GM12878 (cell line): ENCODE results near the gene FNIP1. TPM values are rescaled to one million over a fixed set of nuclear protein-coding genes. Genes with fewer than 3 reads are reported as not detected.

Experiments used
- ATAC-seq: fragments of 200-7000 bp; cut with Tn5 transposase; 3 replicates; pipeline ENCODE4 v1.9.1; 2020; ENCODE audit warnings: mild to moderate bottlenecking, moderate library complexity
- BruUV-seq: library from RNA; stranded (reverse); fragments of 400-500 nt; replicated peaks from 2 replicates; lab custom pipeline; 2021; lab: Mats Ljungman, UMichigan
- CTCF ChIA-PET: fragments of 300-600 bp; sonication (Branson Sonifier 250); formaldehyde crosslinking; extraction: SDS; loops from one replicate; lab custom pipeline; 2021; ENCODE audit warnings: inconsistent platforms; lab: Yijun Ruan, JAX
- POLR2A ChIA-PET: fragments of 350-600 bp; formaldehyde crosslinking; extraction: SDS; loops from one replicate; lab custom pipeline; 2021; ENCODE audit warnings: inconsistent platforms; lab: Charles Lee
- RAD21 ChIA-PET: fragments of 300-600 bp; sonication (Branson Sonifier 250); formaldehyde crosslinking; loops from one replicate; lab custom pipeline; 2023; ENCODE audit warnings: antibody characterized with exemption; ENCODE audit not compliant: unreplicated experiment; lab: Charles Lee
- SMC1A ChIA-PET: fragments of 300-600 bp; sonication (Branson Sonifier 250); formaldehyde crosslinking; loops from one replicate; lab custom pipeline; 2023; ENCODE audit not compliant: unreplicated experiment, uncharacterized antibody; lab: Charles Lee
- DNase-seq: peaks from one replicate; pipeline ENCODE4 v3.0.0-alpha.2; 2011; ENCODE audit warnings: low read depth, low spot score
- FAIRE-seq: peaks from 3 replicates; lab custom pipeline; 2011; peaks lifted over from hg19 to GRCh38; lab: Jason Lieb, UNC
- H2AFZ ChIP-seq: 2 replicates; pipeline ENCODE4 v1.6.0; 2011; ENCODE audit warnings: low read depth, low read length, control low read depth; ENCODE audit not compliant: control insufficient read depth
- H3K27ac ChIP-seq: 2 replicates; pipeline ENCODE4 v1.5.1; 2011; ENCODE audit warnings: control low read depth; ENCODE audit not compliant: control insufficient read depth, insufficient read depth
- H3K27me3 ChIP-seq, 2 experiments: replicated peaks in 1 of 2; 2 replicates each; pipeline versions ENCODE4 v1.6.0 to v1.6.1; 2011; ENCODE audit warnings: low read length in 1 of 2; ENCODE audit not compliant: control insufficient read depth in 2 of 2, insufficient read depth in 2 of 2
- H3K36me3 ChIP-seq, 2 experiments: 2 replicates each; pipeline ENCODE4 v1.5.1; 2011; ENCODE audit warnings: low read length in 1 of 2; ENCODE audit not compliant: control insufficient read depth in 2 of 2, insufficient read depth in 2 of 2
- H3K4me1 ChIP-seq: 2 replicates; pipeline ENCODE4 v1.6.1; 2011; ENCODE audit warnings: mild to moderate bottlenecking, low read length, moderate library complexity, mixed read lengths; ENCODE audit not compliant: control insufficient read depth, insufficient read depth
- H3K4me2 ChIP-seq: 2 replicates; pipeline ENCODE4 v1.6.0; 2011; ENCODE audit warnings: control low read depth; ENCODE audit not compliant: control insufficient read depth, insufficient read depth
- H3K4me3 ChIP-seq: fragments of 200-600 bp; sonication (generic); 2 replicates; pipeline ENCODE4 v1.5.1; 2016
- H3K79me2 ChIP-seq: 2 replicates; pipeline ENCODE4 v1.6.0; 2011; ENCODE audit warnings: low read length; ENCODE audit not compliant: control insufficient read depth, insufficient read depth
- H3K9ac ChIP-seq: 2 replicates; pipeline ENCODE4 v1.8.0; 2011; ENCODE audit warnings: low read length, control low read depth, mixed read lengths; ENCODE audit not compliant: control insufficient read depth, insufficient read depth
- H3K9me3 ChIP-seq: replicated peaks from 3 replicates; pipeline ENCODE4 v1.5.1; 2011; ENCODE audit warnings: mild to moderate bottlenecking, low read length; ENCODE audit not compliant: control insufficient read depth, insufficient read depth
- H4K20me1 ChIP-seq: 2 replicates; pipeline ENCODE4 v1.6.0; 2011; ENCODE audit not compliant: control insufficient read depth, insufficient read depth
- BCL11A ChIP-seq: IDR thresholded peaks from 2 replicates; pipeline ENCODE4 v1.6.1; 2011; ENCODE audit warnings: low read depth, low read length
- NFXL1 ChIP-seq: fragments of 450-650 bp; IDR thresholded peaks from 2 replicates; pipeline ENCODE4 v1.6.1; 2017; ENCODE audit warnings: antibody characterized with exemption, mild to moderate bottlenecking, borderline replicate concordance
- RB1 ChIP-seq: fragments of 450-650 bp; formaldehyde crosslinking; IDR thresholded peaks from 2 replicates; pipeline ENCODE4 v1.6.1; 2017; ENCODE audit warnings: mild to moderate bottlenecking, borderline replicate concordance
- SIN3A ChIP-seq: IDR thresholded peaks from 2 replicates; pipeline ENCODE4 v1.6.1; 2012; ENCODE audit warnings: low read depth, low read length, improper control_type of control experiment
- SREBF1 ChIP-seq: IDR thresholded peaks from 2 replicates; pipeline ENCODE4 v1.6.1; 2012; ENCODE audit warnings: mild to moderate bottlenecking, low read length
- TARDBP ChIP-seq: IDR thresholded peaks from 2 replicates; pipeline ENCODE4 v1.6.1; 2016; ENCODE audit warnings: borderline replicate concordance
- ZBED1 ChIP-seq: IDR thresholded peaks from 2 replicates; pipeline ENCODE4 v1.6.1; 2016; ENCODE audit warnings: borderline replicate concordance
- ZNF217 ChIP-seq: fragments of 450-650 bp; IDR thresholded peaks from 2 replicates; pipeline ENCODE4 v1.6.1; 2017; ENCODE audit warnings: antibody characterized with exemption, mild to moderate bottlenecking
- WGBS: methylation state at CpG from one replicate; pipeline ENCODE4 v1.1.6; 2016; ENCODE audit warnings: low lambda C conversion rate; ENCODE audit not compliant: insufficient replicate concordance, insufficient coverage; ENCODE audit errors: missing lambda C conversion rate; 5-methylcytosine and 5-hydroxymethylcytosine counted together
- in situ Hi-C: fragments of 300-500 bp; cut with MboI; formaldehyde crosslinking; loops from 9 replicates; pipeline ENCODE4 v1.14.3; 2018; ENCODE audit warnings: mixed read lengths
- intact Hi-C: fragments of 100-400 bp; cut with micrococcal nuclease; formaldehyde crosslinking; loops from one replicate; pipeline ENCODE4 v1.14.2; 2022; ENCODE audit not compliant: unreplicated experiment
- polyA plus RNA-seq, 11 experiments: library from polyadenylated mRNA; depleted of rRNA in 4 of 11; unstranded in 6 of 11; stranded (reverse) in 5 of 11; fragments of >200 nt; fragmentation: Nextera tagmentation in 4 of 11; fragmentation: Illumina TruSeq in 1 of 11; extraction: Ambion mirVana in 4 of 11; extraction: Trizol in 1 of 11; gene quantifications; 1 replicate in 1 of 11; 2 replicates in 10 of 11; pipeline versions ENCODE4 v1.2.1 to v1.2.3, GENCODE V29; 2011 to 2016; ENCODE audit warnings: inconsistent platforms in 2 of 11, missing spikeins in 2 of 11, low read depth in 1 of 11
- total RNA-seq, 4 experiments: library from RNA; depleted of rRNA in 3 of 4; stranded (reverse); fragments of >200 nt in 3 of 4; fragmentation: Illumina TruSeq in 1 of 4; extraction: Trizol in 1 of 4; gene quantifications; 2 replicates each; pipeline versions ENCODE4 v1.2.1 to v1.2.3, GENCODE V29; 2013 to 2021
- TF ChIP-seq, protein P1 (sequence below): IDR thresholded peaks from 2 replicates; pipeline ENCODE4 v1.6.1; 2012; ENCODE audit warnings: low read depth, low read length, improper control_type of control experiment
- TF ChIP-seq, protein P2 (sequence below): fragments of 450-650 bp; IDR thresholded peaks from 2 replicates; pipeline ENCODE4 v1.6.1; 2018; ENCODE audit warnings: mild to moderate bottlenecking, low read depth, moderate library complexity; ENCODE audit not compliant: partially characterized antibody
- TF ChIP-seq, protein P3 (sequence below): IDR thresholded peaks from 2 replicates; pipeline ENCODE4 v1.6.1; 2011; ENCODE audit warnings: mild to moderate bottlenecking, low read depth, low read length, moderate library complexity; ENCODE audit not compliant: insufficient replicate concordance
- TF ChIP-seq, protein P4 (sequence below): fragments of 450-650 bp; formaldehyde crosslinking; IDR thresholded peaks from 2 replicates; pipeline ENCODE4 v1.5.0; 2022; ENCODE audit warnings: mild to moderate bottlenecking, missing genetic modification characterization
- TF ChIP-seq, protein P5 (sequence below): fragments of 450-650 bp; IDR thresholded peaks from 2 replicates; pipeline ENCODE4 v1.6.1; 2018; ENCODE audit warnings: borderline replicate concordance, mild to moderate bottlenecking; ENCODE audit not compliant: partially characterized antibody

FNIP1 gene
- total and polyA plus RNA-seq, 10 of the 15 experiments (the other 5 are each of a cell fraction or from before 2014, with no cell fraction given), result 4.3 to 18.0 (median 14.0) TPM

DNA sequence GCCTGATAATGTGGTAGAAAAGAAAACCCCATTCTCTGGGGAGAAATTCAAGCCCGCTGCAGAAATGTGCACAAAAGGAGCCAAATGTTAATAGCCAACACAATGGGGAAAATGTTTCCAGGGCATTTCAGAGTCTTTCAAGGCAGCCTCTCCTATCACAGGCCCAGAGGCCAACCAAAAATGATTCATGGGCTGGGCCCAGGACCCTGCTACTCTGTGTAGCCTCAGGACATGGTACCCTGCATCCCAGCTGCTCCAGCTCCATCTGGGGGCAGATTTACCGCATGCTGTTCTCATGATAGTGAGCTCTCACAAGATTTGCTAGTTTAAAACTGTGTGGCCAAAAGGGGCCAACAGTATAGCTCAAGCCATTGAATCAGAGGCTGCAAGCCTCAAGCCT, 202.9 kb downstream of the FNIP1 start:
- no peaks in the 10 kb centered on the region for H3K27me3 ChIP-seq
- in situ Hi-C loops, result loop anchor here (5.0 kb wide), 1 partner anchor 413 kb away; no protein-coding TSS in a partner anchor
- no peak for ATAC-seq
- H3K9ac ChIP-seq, result no peak overlapping the region
- no peak for DNase-seq
- ChIA-PET SMC1A (interaction anchor here (0.7 to 1.6 kb wide), 4 partner anchors 10 to 54 kb away, joined by 3 read pairs; no protein-coding TSS in a partner anchor), CTCF (interaction anchor here (0.8 to 1.4 kb wide), 2 partner anchors 53 to 412 kb away, joined by 3 read pairs; no protein-coding TSS in a partner anchor), POLR2A (interaction anchor here (0.5 to 1.7 kb wide), 2 partner anchors 34 to 46 kb away, joined by 3 to 4 read pairs; no protein-coding TSS in a partner anchor), RAD21 (no interaction called here)
- H4K20me1 ChIP-seq, result no peaks in the 10 kb centered on the region
- H3K9me3 ChIP-seq, result peaks cover 6% of the 10 kb centered on the region
- no peak overlapping the region for H3K4me3 ChIP-seq
- intact Hi-C loops, result no loop called here
- H2AFZ ChIP-seq, result no peak overlapping the region
- H3K36me3 ChIP-seq, result peaks cover 0 to 4% of the 10 kb centered on the region in 2 experiments; a peak in 3 of 4 replicates
- H3K27ac ChIP-seq, result no peak overlapping the region
- 100% methylated on average over 2 of the region's 2 CpGs for WGBS
- H3K4me2 ChIP-seq, result no peak overlapping the region
- no peak for FAIRE-seq
- H3K79me2 ChIP-seq, result peaks cover 48% of the 10 kb centered on the region
- H3K4me1 ChIP-seq, result peaks cover 5% of the 10 kb centered on the region
- BruUV-seq, result no TSS peak
- TF ChIP-seq, protein P1, sequence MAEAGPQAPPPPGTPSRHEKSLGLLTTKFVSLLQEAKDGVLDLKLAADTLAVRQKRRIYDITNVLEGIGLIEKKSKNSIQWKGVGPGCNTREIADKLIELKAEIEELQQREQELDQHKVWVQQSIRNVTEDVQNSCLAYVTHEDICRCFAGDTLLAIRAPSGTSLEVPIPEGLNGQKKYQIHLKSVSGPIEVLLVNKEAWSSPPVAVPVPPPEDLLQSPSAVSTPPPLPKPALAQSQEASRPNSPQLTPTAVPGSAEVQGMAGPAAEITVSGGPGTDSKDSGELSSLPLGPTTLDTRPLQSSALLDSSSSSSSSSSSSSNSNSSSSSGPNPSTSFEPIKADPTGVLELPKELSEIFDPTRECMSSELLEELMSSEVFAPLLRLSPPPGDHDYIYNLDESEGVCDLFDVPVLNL, result no peak
- TF ChIP-seq, protein P2, sequence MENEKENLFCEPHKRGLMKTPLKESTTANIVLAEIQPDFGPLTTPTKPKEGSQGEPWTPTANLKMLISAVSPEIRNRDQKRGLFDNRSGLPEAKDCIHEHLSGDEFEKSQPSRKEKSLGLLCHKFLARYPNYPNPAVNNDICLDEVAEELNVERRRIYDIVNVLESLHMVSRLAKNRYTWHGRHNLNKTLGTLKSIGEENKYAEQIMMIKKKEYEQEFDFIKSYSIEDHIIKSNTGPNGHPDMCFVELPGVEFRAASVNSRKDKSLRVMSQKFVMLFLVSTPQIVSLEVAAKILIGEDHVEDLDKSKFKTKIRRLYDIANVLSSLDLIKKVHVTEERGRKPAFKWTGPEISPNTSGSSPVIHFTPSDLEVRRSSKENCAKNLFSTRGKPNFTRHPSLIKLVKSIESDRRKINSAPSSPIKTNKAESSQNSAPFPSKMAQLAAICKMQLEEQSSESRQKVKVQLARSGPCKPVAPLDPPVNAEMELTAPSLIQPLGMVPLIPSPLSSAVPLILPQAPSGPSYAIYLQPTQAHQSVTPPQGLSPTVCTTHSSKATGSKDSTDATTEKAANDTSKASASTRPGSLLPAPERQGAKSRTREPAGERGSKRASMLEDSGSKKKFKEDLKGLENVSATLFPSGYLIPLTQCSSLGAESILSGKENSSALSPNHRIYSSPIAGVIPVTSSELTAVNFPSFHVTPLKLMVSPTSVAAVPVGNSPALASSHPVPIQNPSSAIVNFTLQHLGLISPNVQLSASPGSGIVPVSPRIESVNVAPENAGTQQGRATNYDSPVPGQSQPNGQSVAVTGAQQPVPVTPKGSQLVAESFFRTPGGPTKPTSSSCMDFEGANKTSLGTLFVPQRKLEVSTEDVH, result no peak
- TF ChIP-seq TARDBP, result no peak
- TF ChIP-seq NFXL1, result no peak
- no peak for TF ChIP-seq RB1
- TF ChIP-seq SREBF1, result no peak
- no peak for TF ChIP-seq ZBED1
- TF ChIP-seq SIN3A, result no peak
- no peak for TF ChIP-seq ZNF217
- TF ChIP-seq BCL11A, result no peak
- TF ChIP-seq, protein P3, sequence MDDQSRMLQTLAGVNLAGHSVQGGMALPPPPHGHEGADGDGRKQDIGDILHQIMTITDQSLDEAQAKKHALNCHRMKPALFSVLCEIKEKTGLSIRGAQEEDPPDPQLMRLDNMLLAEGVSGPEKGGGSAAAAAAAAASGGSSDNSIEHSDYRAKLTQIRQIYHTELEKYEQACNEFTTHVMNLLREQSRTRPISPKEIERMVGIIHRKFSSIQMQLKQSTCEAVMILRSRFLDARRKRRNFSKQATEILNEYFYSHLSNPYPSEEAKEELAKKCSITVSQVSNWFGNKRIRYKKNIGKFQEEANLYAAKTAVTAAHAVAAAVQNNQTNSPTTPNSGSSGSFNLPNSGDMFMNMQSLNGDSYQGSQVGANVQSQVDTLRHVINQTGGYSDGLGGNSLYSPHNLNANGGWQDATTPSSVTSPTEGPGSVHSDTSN, result no peak
- TF ChIP-seq, protein P4, sequence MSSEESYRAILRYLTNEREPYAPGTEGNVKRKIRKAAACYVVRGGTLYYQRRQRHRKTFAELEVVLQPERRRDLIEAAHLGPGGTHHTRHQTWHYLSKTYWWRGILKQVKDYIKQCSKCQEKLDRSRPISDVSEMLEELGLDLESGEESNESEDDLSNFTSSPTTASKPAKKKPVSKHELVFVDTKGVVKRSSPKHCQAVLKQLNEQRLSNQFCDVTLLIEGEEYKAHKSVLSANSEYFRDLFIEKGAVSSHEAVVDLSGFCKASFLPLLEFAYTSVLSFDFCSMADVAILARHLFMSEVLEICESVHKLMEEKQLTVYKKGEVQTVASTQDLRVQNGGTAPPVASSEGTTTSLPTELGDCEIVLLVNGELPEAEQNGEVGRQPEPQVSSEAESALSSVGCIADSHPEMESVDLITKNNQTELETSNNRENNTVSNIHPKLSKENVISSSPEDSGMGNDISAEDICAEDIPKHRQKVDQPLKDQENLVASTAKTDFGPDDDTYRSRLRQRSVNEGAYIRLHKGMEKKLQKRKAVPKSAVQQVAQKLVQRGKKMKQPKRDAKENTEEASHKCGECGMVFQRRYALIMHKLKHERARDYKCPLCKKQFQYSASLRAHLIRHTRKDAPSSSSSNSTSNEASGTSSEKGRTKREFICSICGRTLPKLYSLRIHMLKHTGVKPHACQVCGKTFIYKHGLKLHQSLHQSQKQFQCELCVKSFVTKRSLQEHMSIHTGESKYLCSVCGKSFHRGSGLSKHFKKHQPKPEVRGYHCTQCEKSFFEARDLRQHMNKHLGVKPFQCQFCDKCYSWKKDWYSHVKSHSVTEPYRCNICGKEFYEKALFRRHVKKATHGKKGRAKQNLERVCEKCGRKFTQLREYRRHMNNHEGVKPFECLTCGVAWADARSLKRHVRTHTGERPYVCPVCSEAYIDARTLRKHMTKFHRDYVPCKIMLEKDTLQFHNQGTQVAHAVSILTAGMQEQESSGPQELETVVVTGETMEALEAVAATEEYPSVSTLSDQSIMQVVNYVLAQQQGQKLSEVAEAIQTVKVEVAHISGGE (CRISPR knock-in tag), result no peak
- TF ChIP-seq, protein P5, sequence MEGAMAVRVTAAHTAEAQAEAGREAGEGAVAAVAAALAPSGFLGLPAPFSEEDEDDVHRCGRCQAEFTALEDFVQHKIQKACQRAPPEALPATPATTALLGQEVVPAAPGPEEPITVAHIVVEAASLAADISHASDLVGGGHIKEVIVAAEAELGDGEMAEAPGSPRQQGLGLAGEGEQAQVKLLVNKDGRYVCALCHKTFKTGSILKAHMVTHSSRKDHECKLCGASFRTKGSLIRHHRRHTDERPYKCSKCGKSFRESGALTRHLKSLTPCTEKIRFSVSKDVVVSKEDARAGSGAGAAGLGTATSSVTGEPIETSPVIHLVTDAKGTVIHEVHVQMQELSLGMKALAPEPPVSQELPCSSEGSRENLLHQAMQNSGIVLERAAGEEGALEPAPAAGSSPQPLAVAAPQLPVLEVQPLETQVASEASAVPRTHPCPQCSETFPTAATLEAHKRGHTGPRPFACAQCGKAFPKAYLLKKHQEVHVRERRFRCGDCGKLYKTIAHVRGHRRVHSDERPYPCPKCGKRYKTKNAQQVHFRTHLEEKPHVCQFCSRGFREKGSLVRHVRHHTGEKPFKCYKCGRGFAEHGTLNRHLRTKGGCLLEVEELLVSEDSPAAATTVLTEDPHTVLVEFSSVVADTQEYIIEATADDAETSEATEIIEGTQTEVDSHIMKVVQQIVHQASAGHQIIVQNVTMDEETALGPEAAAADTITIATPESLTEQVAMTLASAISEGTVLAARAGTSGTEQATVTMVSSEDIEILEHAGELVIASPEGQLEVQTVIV, result no peak
